ENCODE measurements around the gene HCFC1. TPM values are rescaled to one million over a fixed set of nuclear protein-coding genes. Genes with fewer than 3 reads are reported as not detected.

Gene HCFC1
- total and polyA plus RNA-seq, 7 donors, result 7.4 to 57.3 (median 25.8) TPM

DNA sequence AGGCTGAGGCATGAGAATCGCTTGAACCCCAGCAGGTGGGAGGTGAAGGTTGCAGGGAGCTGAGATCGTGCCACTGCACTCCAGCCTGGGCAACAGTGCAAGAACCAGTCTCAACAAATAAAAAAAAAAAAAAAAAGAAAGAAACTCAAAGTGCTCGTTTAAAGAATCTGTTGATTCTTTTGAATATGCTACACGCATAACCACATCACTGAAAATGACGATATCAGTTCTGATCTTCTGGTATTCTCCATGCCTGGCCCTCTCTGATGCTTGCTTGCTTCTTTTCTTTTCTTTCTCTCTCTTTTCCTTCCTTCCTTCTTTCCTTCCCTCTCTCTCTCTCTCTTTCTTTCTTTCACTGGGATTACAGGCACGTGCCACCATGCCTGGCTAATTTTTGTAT is 59.8 kb downstream of the HCFC1 start:
- no peak overlapping the region for H3K4me3 ChIP-seq
- H3K4me1 ChIP-seq, result no peaks in the 10 kb centered on the region
- H3K36me3 ChIP-seq, result no peaks in the 10 kb centered on the region
- DNase-seq, result no peak
- 79 to 90% methylated on average over 6 of the region's 6 CpGs for WGBS, 2 donors
- no peaks in the 10 kb centered on the region for H3K9me3 ChIP-seq
- intact Hi-C loops (cut with DNase I), result no loop called here
- TF ChIP-seq POLR2AphosphoS5 (IDR thresholded peaks at IDR 0.05) (no peak), EP300 (IDR thresholded peaks at IDR 0.05) (no peak), POLR2A (IDR thresholded peaks at IDR 0.05) (no peak)
- TF ChIP-seq, protein P1, sequence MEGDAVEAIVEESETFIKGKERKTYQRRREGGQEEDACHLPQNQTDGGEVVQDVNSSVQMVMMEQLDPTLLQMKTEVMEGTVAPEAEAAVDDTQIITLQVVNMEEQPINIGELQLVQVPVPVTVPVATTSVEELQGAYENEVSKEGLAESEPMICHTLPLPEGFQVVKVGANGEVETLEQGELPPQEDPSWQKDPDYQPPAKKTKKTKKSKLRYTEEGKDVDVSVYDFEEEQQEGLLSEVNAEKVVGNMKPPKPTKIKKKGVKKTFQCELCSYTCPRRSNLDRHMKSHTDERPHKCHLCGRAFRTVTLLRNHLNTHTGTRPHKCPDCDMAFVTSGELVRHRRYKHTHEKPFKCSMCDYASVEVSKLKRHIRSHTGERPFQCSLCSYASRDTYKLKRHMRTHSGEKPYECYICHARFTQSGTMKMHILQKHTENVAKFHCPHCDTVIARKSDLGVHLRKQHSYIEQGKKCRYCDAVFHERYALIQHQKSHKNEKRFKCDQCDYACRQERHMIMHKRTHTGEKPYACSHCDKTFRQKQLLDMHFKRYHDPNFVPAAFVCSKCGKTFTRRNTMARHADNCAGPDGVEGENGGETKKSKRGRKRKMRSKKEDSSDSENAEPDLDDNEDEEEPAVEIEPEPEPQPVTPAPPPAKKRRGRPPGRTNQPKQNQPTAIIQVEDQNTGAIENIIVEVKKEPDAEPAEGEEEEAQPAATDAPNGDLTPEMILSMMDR (IDR thresholded peaks at IDR 0.05), result no peak
- H3K27me3 ChIP-seq, result peaks cover 0 to 6% (median 0%) of the 10 kb centered on the region in 3 donors
- H3K27ac ChIP-seq, result no peak overlapping the region

DNA sequence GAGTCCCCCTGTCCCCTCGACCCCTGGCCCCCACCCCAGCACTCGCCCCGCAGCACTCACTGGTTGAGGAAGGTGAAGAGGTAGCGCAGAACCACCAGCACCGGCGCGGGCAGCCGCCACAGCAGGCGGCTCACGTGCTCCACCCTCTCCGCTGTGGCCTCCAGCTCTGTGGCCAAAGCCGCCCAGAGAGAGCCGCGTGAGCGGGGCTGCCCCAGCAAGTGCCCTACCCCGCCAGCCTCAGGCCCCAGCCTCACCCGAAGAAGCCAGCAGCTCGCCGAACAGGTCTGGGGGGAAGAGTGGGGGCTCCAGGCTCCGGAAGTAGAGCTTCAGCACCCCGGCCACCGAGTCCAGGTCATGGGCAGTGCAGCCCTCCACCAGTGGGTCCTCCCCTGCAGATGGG is 61.2 kb downstream of the HCFC1 start:
- Histone ChIP-seq H3K4me1 (no peaks in the 10 kb centered on the region), H3K27ac (no peak overlapping the region), H3K9me3 (no peaks in the 10 kb centered on the region), H3K36me3 (no peaks in the 10 kb centered on the region), H3K27me3 (peaks cover 0 to 6% (median 0%) of the 10 kb centered on the region in 3 donors), H3K4me3 (no peak overlapping the region)
- DNase-seq, result no peak
- intact Hi-C loops (cut with DNase I), result no loop called here
- TF ChIP-seq EP300 (IDR thresholded peaks at IDR 0.05) (no peak), POLR2A (IDR thresholded peaks at IDR 0.05) (no peak), POLR2AphosphoS5 (IDR thresholded peaks at IDR 0.05) (no peak)
- TF ChIP-seq, protein P1 (IDR thresholded peaks at IDR 0.05), result no peak
- WGBS, 2 donors, result 95 to 96% methylated on average over 22 of the region's 22 CpGs

DNA sequence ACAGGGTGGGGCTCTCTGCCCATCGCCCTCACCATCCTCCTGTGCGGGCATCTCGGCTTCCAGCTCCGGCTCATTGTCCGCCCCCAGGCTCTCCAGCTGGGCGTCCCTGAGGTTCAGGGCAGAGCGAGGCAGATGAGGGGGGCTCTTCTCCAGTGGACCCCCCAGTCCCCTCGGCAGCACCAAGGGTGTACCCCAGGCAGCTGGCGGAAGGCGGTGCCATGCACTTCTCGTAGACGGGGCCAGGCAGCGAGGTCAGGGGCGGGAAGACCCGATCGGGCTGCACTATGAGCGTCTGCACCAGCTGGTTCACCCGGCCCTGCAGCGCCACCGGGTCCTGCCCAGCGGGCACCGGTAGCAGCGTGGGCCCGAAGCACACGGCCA is 61.6 kb downstream of the HCFC1 start:
- intact Hi-C loops (cut with DNase I), result no loop called here
- Histone ChIP-seq H3K4me1 (no peaks in the 10 kb centered on the region), H3K9me3 (no peaks in the 10 kb centered on the region), H3K36me3 (no peaks in the 10 kb centered on the region), H3K4me3 (no peak overlapping the region), H3K27me3 (peaks cover 0 to 6% (median 0%) of the 10 kb centered on the region in 3 donors), H3K27ac (no peak overlapping the region)
- DNase-seq, result no peak
- WGBS, 2 donors, result 93 to 95% methylated on average over 25 of the region's 25 CpGs
- TF ChIP-seq, protein P1 (IDR thresholded peaks at IDR 0.05), result no peak
- no peak for TF ChIP-seq POLR2AphosphoS5 (IDR thresholded peaks at IDR 0.05)
- TF ChIP-seq EP300 (IDR thresholded peaks at IDR 0.05), result no peak
- TF ChIP-seq POLR2A (IDR thresholded peaks at IDR 0.05), result no peak

DNA sequence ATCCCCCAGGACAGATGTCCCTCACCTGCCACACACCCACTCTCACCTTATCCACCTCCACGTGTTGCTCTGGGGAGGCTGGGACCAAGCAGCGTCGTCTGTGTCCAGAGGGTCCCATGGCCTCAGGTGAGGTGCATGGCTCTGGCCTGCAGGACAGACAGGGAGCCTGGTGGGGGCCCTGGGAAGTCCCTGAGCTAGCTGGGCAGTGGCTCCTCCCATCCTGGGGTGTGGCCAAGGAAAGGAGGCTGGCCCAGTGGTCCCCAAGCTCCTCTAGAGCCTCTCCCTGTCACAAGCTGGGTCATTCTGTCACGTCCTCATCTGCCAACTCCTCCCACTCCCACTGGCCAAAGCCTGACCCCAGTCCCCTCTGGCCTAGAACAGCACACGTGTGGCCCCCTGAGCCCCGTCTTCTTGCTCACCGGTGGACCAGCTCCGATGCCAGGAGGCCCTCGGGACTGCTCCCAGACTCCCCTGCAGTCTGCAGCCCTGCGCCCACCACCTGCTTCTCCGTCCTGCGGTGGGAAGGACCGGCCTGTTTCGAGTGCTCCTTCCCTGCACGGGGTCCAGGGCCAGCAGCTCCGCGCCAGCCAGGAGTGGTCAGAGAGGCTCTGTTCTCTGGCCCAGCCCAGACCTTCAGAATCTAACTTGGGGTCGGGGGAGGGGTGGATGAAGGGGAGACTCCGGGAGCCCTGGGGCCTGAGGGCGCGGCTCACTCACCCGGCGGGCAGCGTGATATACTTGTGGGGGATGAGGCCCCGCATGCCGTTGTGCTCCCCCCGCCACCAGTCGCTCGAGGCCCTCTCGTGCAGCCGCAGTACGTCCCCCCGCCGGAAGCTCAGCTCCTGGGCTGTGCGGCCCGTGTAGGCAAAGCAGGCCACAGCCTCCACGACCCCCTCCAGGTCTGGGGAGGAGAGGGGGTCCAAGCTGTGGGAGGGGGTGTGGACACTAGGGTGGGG is 62.3 kb downstream of the HCFC1 start:
- peaks cover 0 to 6% (median 0%) of the 10 kb centered on the region in 3 donors for H3K27me3 ChIP-seq
- H3K4me3 ChIP-seq, result no peak overlapping the region
- H3K4me1 ChIP-seq, result peaks cover 0 to 4% (median 0%) of the 10 kb centered on the region in 4 donors
- no peaks in the 10 kb centered on the region for H3K36me3 ChIP-seq
- intact Hi-C loops (cut with DNase I), result no loop called here
- H3K9me3 ChIP-seq, result no peaks in the 10 kb centered on the region
- 84 to 88% methylated on average over 37 of the region's 37 CpGs for WGBS, 2 donors
- H3K27ac ChIP-seq, result no peak overlapping the region
- peak; percentile 61 for DNase-seq
- TF ChIP-seq EP300 (IDR thresholded peaks at IDR 0.05) (no peak), POLR2AphosphoS5 (IDR thresholded peaks at IDR 0.05) (no peak), POLR2A (IDR thresholded peaks at IDR 0.05) (no peak)

DNA sequence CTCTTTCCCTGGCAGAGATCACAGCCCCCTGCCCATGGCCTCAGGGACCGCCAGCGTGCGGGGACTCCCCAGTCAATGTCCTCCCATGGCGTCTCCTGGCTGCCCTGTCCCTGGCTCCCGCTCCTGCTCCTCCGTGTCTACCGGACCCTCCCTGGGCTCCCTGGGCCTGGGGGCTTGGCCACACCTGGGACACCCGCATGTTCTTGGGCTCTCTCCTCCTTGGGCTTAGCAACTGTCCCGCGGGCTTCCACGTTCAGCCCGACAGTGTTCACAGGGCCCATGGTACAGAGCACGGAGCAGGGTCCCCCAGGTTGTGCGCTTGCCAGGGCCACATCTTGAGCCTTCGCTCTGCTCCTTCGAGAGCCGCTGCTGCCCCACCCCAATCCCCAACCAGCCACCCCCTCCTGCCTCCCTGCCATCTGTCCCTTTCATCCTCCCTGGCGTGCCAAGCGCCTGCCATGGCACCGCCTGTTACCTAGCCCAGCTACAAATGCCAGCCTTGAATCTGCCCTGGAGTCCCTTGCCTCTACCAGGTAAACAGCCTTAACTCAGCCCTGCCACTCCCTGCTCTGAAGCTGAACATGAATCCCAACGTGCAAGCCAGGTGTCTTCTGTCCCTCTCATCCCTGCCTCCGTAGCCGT is 63.3 kb downstream of the HCFC1 start:
- intact Hi-C loops (cut with DNase I), result no loop called here
- 90 to 93% methylated on average over 23 of the region's 23 CpGs for WGBS, 2 donors
- Histone ChIP-seq H3K4me3 (no peak overlapping the region), H3K4me1 (peaks cover 0 to 9% (median 0%) of the 10 kb centered on the region in 4 donors), H3K27ac (no peak overlapping the region), H3K27me3 (peaks cover 0 to 4% (median 0%) of the 10 kb centered on the region in 3 donors), H3K9me3 (no peaks in the 10 kb centered on the region), H3K36me3 (no peaks in the 10 kb centered on the region)
- no peak for TF ChIP-seq POLR2AphosphoS5 (IDR thresholded peaks at IDR 0.05)
- TF ChIP-seq EP300 (IDR thresholded peaks at IDR 0.05), result no peak
- TF ChIP-seq POLR2A (IDR thresholded peaks at IDR 0.05), result no peak
- TF ChIP-seq, protein P1 (IDR thresholded peaks at IDR 0.05), result no peak
- DNase-seq, result peak; percentile 60
